A673 (cell line): ENCODE measurements around the gene GABRB2.

Experiments used
- CTCF ChIP-seq: fragments of 300-800, 200-600 bp; sonication (generic); conservative IDR thresholded peaks from 2 replicates; pipeline ENCODE4 v1.5.1; 2017; ENCODE audit warnings: low read depth, mild to moderate bottlenecking, antibody characterized with exemption, low read length, moderate library complexity, mixed read lengths
- EZH2 ChIP-seq: fragments of 200-600 bp; sonication (generic); IDR thresholded peaks from 2 replicates; pipeline ENCODE4 v1.6.1; 2017; ENCODE audit warnings: borderline replicate concordance, low read depth, mild to moderate bottlenecking, mixed read lengths, antibody characterized with exemption, low read length; ENCODE audit not compliant: poor library complexity, severe bottlenecking

- TF ChIP-seq CTCF (no peak), EZH2 (no peak)
These were observed 244.9 kb downstream of the GABRB2 start for GRCh38 chr5:161301586-161301985.
